MM.1S (cell line): ENCODE results near the gene CLEC4A.
"Not testable (repeated sequence)": the region's sequence is repeated elsewhere in the genome, so short reads cannot be mapped to it uniquely, and the experiment has no call there.

Experiments used
- DNase-seq: peaks from one replicate; pipeline ENCODE4 v3.0.0-alpha.2; 2015
- H2AFZ ChIP-seq: fragments of 300-600 bp; sonication (generic); 2 replicates; pipeline ENCODE4 v1.6.0; 2016; ENCODE audit warnings: antibody characterized with exemption, low read length
- H3F3A ChIP-seq: fragments of 300-600 bp; sonication (generic); 2 replicates; pipeline ENCODE4 v1.6.1; 2016; ENCODE audit warnings: mild to moderate bottlenecking, antibody characterized with exemption, low read length, moderate library complexity, mixed read lengths; ENCODE audit not compliant: insufficient read depth
- H3K27ac ChIP-seq: fragments of 300-600 bp; sonication (generic); 2 replicates; pipeline ENCODE4 v1.5.1; 2016; ENCODE audit warnings: mild to moderate bottlenecking, low read length
- H3K27me3 ChIP-seq: fragments of 300-600 bp; sonication (generic); replicated peaks from 2 replicates; pipeline ENCODE4 v1.6.0; 2016; ENCODE audit warnings: low read length; ENCODE audit not compliant: insufficient read depth
- H3K36me3 ChIP-seq: fragments of 300-600 bp; sonication (generic); replicated peaks from 2 replicates; pipeline ENCODE4 v1.6.1; 2016; ENCODE audit warnings: mild to moderate bottlenecking, low read length, mixed read lengths; ENCODE audit not compliant: insufficient read depth
- H3K4me1 ChIP-seq: fragments of 300-600 bp; sonication (generic); 2 replicates; pipeline ENCODE4 v1.6.1; 2016; ENCODE audit warnings: low read length, mixed read lengths
- H3K4me2 ChIP-seq: fragments of 300-600 bp; sonication (generic); 2 replicates; pipeline ENCODE4 v1.6.0; 2016; ENCODE audit warnings: low read depth, low read length
- H3K4me3 ChIP-seq: fragments of 300-600 bp; sonication (generic); 2 replicates; pipeline ENCODE4 v1.5.1; 2016; ENCODE audit warnings: low read length, mixed read lengths
- H3K79me2 ChIP-seq: fragments of 300-600 bp; sonication (generic); 2 replicates; pipeline ENCODE4 v1.6.1; 2016; ENCODE audit warnings: mixed run types, low read length, mixed read lengths
- H3K9ac ChIP-seq: fragments of 300-600 bp; sonication (generic); 2 replicates; pipeline ENCODE4 v1.6.1; 2016; ENCODE audit warnings: low read length, mixed read lengths
- H3K9me2 ChIP-seq: fragments of 300-600 bp; sonication (generic); replicated peaks from 2 replicates; pipeline ENCODE4 v1.6.1; 2016; ENCODE audit warnings: mild to moderate bottlenecking, low read length, mixed read lengths; ENCODE audit not compliant: insufficient read depth
- H3K9me3 ChIP-seq: fragments of 300-600 bp; sonication (generic); replicated peaks from 2 replicates; pipeline ENCODE4 v1.6.1; 2016; ENCODE audit warnings: mild to moderate bottlenecking, low read length, mixed read lengths; ENCODE audit not compliant: insufficient read depth
- H4K20me1 ChIP-seq: fragments of 300-600 bp; sonication (generic); 2 replicates; pipeline ENCODE4 v1.6.1; 2016; ENCODE audit warnings: mild to moderate bottlenecking, low read length, moderate library complexity, mixed read lengths; ENCODE audit not compliant: insufficient read depth
- CTCF ChIP-seq: fragments of 300-600 bp; sonication (generic); IDR thresholded peaks from 2 replicates; pipeline ENCODE4 v1.5.1; 2016; ENCODE audit warnings: antibody characterized with exemption, low read length, mixed read lengths
- EZH2 ChIP-seq: fragments of 300-600 bp; sonication (generic); optimal IDR thresholded peaks from 2 replicates; pipeline ENCODE3; 2017; ENCODE audit warnings: low read depth, mild to moderate bottlenecking, antibody characterized with exemption, low read length, mixed read lengths
- EZH2phosphoT487 ChIP-seq: fragments of 300-600 bp; sonication (generic); IDR thresholded peaks from 2 replicates; pipeline ENCODE4 v1.6.1; 2018; ENCODE audit warnings: antibody characterized with exemption, low read length

The CLEC4A gene

GRCh38 chr12:8134398-8134930 lies 11.0 kb downstream of the CLEC4A start:
- H3K9me3 ChIP-seq, H3F3A ChIP-seq, H3K79me2 ChIP-seq, H3K9me2 ChIP-seq, H3K27ac ChIP-seq, H2AFZ ChIP-seq, H3K9ac ChIP-seq, DNase-seq, H3K36me3 ChIP-seq, H4K20me1 ChIP-seq, H3K4me1 ChIP-seq, H3K4me3 ChIP-seq: not testable (repeated sequence)
- Histone ChIP-seq H3K4me2 (peak overlapping the region; percentile 49; the same call in 1 of the 2 replicates), H3K27me3 (peaks cover 16% of the 10 kb centered on the region)

- H3K4me1 ChIP-seq, H3K9me2 ChIP-seq, H2AFZ ChIP-seq, H3K27ac ChIP-seq, DNase-seq, H3K9ac ChIP-seq, H3K79me2 ChIP-seq, H3F3A ChIP-seq, H3K4me3 ChIP-seq, H3K27me3 ChIP-seq, H3K9me3 ChIP-seq, H4K20me1 ChIP-seq, H3K36me3 ChIP-seq, H3K4me2 ChIP-seq: not testable (repeated sequence)
These were observed 18.2 kb downstream of the CLEC4A start for GRCh38 chr12:8141647-8142046.

- Histone ChIP-seq H3K9me3 (no peaks in the 10 kb centered on the region), H3K27ac (no peak overlapping the region), H3K9me2 (no peaks in the 10 kb centered on the region), H3K79me2 (no peaks in the 10 kb centered on the region), H3K4me3 (no peak overlapping the region), H3K9ac (no peak overlapping the region), H3K27me3 (no peaks in the 10 kb centered on the region), H3K4me1 (no peaks in the 10 kb centered on the region), H3F3A (no peaks in the 10 kb centered on the region), H3K36me3 (no peaks in the 10 kb centered on the region), H3K4me2 (no peak overlapping the region), H2AFZ (no peak overlapping the region), H4K20me1 (no peaks in the 10 kb centered on the region)
- DNase-seq: no peak
- TF ChIP-seq EZH2phosphoT487 (no peak), CTCF (no peak), EZH2 (no peak)
These were observed 19.8 kb downstream of the CLEC4A start for GRCh38 chr12:8143261-8143660.

- no peak overlapping the region for H2AFZ ChIP-seq
- no peak overlapping the region for H3K9ac ChIP-seq
- no peak for DNase-seq
- H3K79me2 ChIP-seq: no peaks in the 10 kb centered on the region
- H3F3A ChIP-seq: no peaks in the 10 kb centered on the region
- no peaks in the 10 kb centered on the region for H3K9me3 ChIP-seq
- no peak overlapping the region for H3K4me3 ChIP-seq
- no peak for TF ChIP-seq EZH2
- TF ChIP-seq CTCF: no peak
- TF ChIP-seq EZH2phosphoT487: no peak
- no peaks in the 10 kb centered on the region for H3K36me3 ChIP-seq
- H3K4me1 ChIP-seq: no peaks in the 10 kb centered on the region
- H3K27me3 ChIP-seq: no peaks in the 10 kb centered on the region
- H3K9me2 ChIP-seq: no peaks in the 10 kb centered on the region
- H3K27ac ChIP-seq: no peak overlapping the region
- H3K4me2 ChIP-seq: no peak overlapping the region
- no peaks in the 10 kb centered on the region for H4K20me1 ChIP-seq
These were observed 22.5 kb downstream of the CLEC4A start for GRCh38 chr12:8145754-8146441.
